Thoracic aorta (tissue), 2 donors: Measurements from ENCODE around the gene MSL1. TPM values are rescaled to one million over a fixed set of nuclear protein-coding genes. Genes with fewer than 3 reads are reported as not detected.
A peak's percentile ranks its signal among the peaks of the same experiment; 100 is the strongest.

Experiments
- ATAC-seq: fragments of 150-250 bp; one replicate; pipeline ENCODE4 v1.8.0; 2017; ENCODE audit warnings: low read depth; ENCODE audit not compliant: insufficient number of reproducible peaks, low FRiP score
- DNase-seq: peaks from one replicate; pipeline ENCODE4 v3.0.0-alpha.2; 2020; ENCODE audit warnings: low spot score
- H3K27ac ChIP-seq, 2 donors: fragments of 200-600 bp; sonication (generic); 1 replicate in 1 of 2; 2 replicates in 1 of 2; pipeline ENCODE4 v1.5.1; 2016; ENCODE audit warnings: mild to moderate bottlenecking in 2 of 2, moderate library complexity in 2 of 2
- H3K27me3 ChIP-seq: fragments of 200-600 bp; sonication (generic); replicated peaks from 2 replicates; pipeline ENCODE4 v1.6.0; 2016; ENCODE audit warnings: mild to moderate bottlenecking; ENCODE audit not compliant: insufficient read depth
- H3K36me3 ChIP-seq: fragments of 200-600 bp; sonication (generic); one replicate; pipeline ENCODE4 v1.5.1; 2016
- H3K4me1 ChIP-seq, 2 donors: fragments of 200-600 bp; sonication (generic); 1 replicate in 1 of 2; 2 replicates in 1 of 2; pipeline versions ENCODE4 v1.5.1 to v1.6.0; 2016; ENCODE audit warnings: low read depth in 2 of 2, mild to moderate bottlenecking in 1 of 2; ENCODE audit not compliant: control insufficient read depth in 1 of 2
- H3K4me3 ChIP-seq: fragments of 200-600 bp; sonication (generic); 2 replicates; pipeline ENCODE4 v1.5.1; 2016; ENCODE audit warnings: mild to moderate bottlenecking
- H3K9me3 ChIP-seq: fragments of 200-600 bp; sonication (generic); 2 replicates; pipeline ENCODE4 v1.5.1; 2016
- CTCF ChIP-seq: fragments of 200-600 bp; sonication (generic); IDR thresholded peaks from one replicate; pipeline ENCODE4 v1.5.1; 2019; ENCODE audit warnings: antibody characterized with exemption
- total RNA-seq, 2 donors: library from RNA; depleted of rRNA; stranded (reverse); fragments of >200 nt; gene quantifications; one replicate each; pipeline versions ENCODE4 v1.1.0 to v1.2.3, GENCODE V29; 2016

MSL1 gene
- total RNA-seq, 2 donors from 2014 or later, result 69.3 to 107 TPM

- ATAC-seq (no peak), DNase-seq (no peak)
- H3K27ac ChIP-seq, result no peak overlapping the region
- H3K27me3 ChIP-seq, result no peaks in the 10 kb centered on the region
- no peak overlapping the region for H3K4me3 ChIP-seq
- peaks cover 16 to 48% of the 10 kb centered on the region in 2 donors for H3K4me1 ChIP-seq
- no peak for TF ChIP-seq CTCF
- H3K36me3 ChIP-seq, result peaks cover 69% of the 10 kb centered on the region
- no peaks in the 10 kb centered on the region for H3K9me3 ChIP-seq
Observed at GRCh38 chr17:40087903-40088718, 33.7 kb upstream of the MSL1 start.

GRCh38 chr17:40089077-40089895 is 32.5 kb upstream of the MSL1 start:
- TF ChIP-seq CTCF, result no peak
- Histone ChIP-seq H3K4me3 (no peak overlapping the region), H3K36me3 (peaks cover 59% of the 10 kb centered on the region), H3K4me1 (peaks cover 20 to 59% of the 10 kb centered on the region in 2 donors), H3K27me3 (no peaks in the 10 kb centered on the region), H3K9me3 (no peaks in the 10 kb centered on the region), H3K27ac (peak overlapping the region; percentile 64 to 68)
- ATAC-seq (no peak), DNase-seq (no peak)

- DNase-seq, result no peak
- Histone ChIP-seq H3K27me3 (no peaks in the 10 kb centered on the region), H3K36me3 (peaks cover 55% of the 10 kb centered on the region), H3K27ac (peak overlapping the region; percentile 64 to 68), H3K4me1 (peaks cover 24 to 71% of the 10 kb centered on the region in 2 donors), H3K9me3 (no peaks in the 10 kb centered on the region), H3K4me3 (no peak overlapping the region)
- TF ChIP-seq CTCF, result no peak
- ATAC-seq, result no peak
Observed at GRCh38 chr17:40090237-40091119, 31.3 kb upstream of the MSL1 start.

- Histone ChIP-seq H3K4me1 (peaks cover 36 to 75% of the 10 kb centered on the region in 2 donors), H3K4me3 (no peak overlapping the region), H3K27ac (peak overlapping the region; percentile 95 to 100), H3K9me3 (no peaks in the 10 kb centered on the region), H3K27me3 (no peaks in the 10 kb centered on the region), H3K36me3 (peaks cover 52% of the 10 kb centered on the region)
- no peak for TF ChIP-seq CTCF
- DNase-seq (no peak), ATAC-seq (no peak)
Observed at GRCh38 chr17:40091691-40092397, 29.9 kb upstream of the MSL1 start.
